SK-N-SH (cell line): Measurements from ENCODE around the gene GATB. TPM values are rescaled to one million over a fixed set of nuclear protein-coding genes. Genes with fewer than 3 reads are reported as not detected.

Experiments
- CTCF ChIA-PET: fragments of 300-600, 350-600 bp; formaldehyde crosslinking; extraction: SDS; loops from one replicate; lab custom pipeline; 2021; lab: Yijun Ruan, JAX
- POLR2A ChIA-PET: fragments of 350-600 bp; sonication (Branson Sonifier 250); formaldehyde crosslinking; extraction: SDS; loops from one replicate; lab custom pipeline; 2020; ENCODE audit warnings: antibody characterized with exemption, inconsistent platforms; lab: Yijun Ruan, JAX
- DNase-seq: peaks from one replicate; pipeline ENCODE4 v3.0.0; 2012
- H2AFZ ChIP-seq: fragments of 200-600 bp; sonication (generic); 2 replicates; pipeline ENCODE4 v1.8.1; 2016; ENCODE audit warnings: antibody characterized with exemption, mild to moderate bottlenecking, low read depth
- H3F3A ChIP-seq: fragments of 200-600 bp; sonication (generic); replicated peaks from 2 replicates; pipeline ENCODE3; 2016; ENCODE audit warnings: antibody characterized with exemption, mild to moderate bottlenecking; ENCODE audit not compliant: insufficient read depth
- H3K27ac ChIP-seq, 2 experiments: fragments of 200-500 bp in 1 of 2; fragments of 200-600 bp in 1 of 2; sonication (Bioruptor generic) in 1 of 2; sonication (generic), shearing (Covaris generic) in 1 of 2; 2 replicates each; pipeline versions ENCODE4 v1.5.1 to v1.6.1; 2014 to 2016; ENCODE audit warnings: low read depth in 2 of 2, inconsistent platforms in 1 of 2, low read length in 1 of 2, mild to moderate bottlenecking in 1 of 2, mixed read lengths in 1 of 2
- H3K27me3 ChIP-seq: fragments of 200-600 bp; sonication (generic), shearing (Covaris generic); 2 replicates; pipeline ENCODE4 v1.6.1; 2016; ENCODE audit warnings: mixed run types; ENCODE audit not compliant: insufficient read depth
- H3K36me3 ChIP-seq, 2 experiments: fragments of 200-500 bp in 1 of 2; fragments of 200-600 bp in 1 of 2; sonication (Bioruptor generic) in 1 of 2; sonication (generic) in 1 of 2; replicated peaks in 1 of 2; 2 replicates each; pipeline versions ENCODE3 to v1.5.1; 2014 to 2016; ENCODE audit warnings: low read length in 1 of 2, mild to moderate bottlenecking in 1 of 2; ENCODE audit not compliant: insufficient read depth in 2 of 2, control insufficient read depth in 1 of 2
- H3K4me1 ChIP-seq, 2 experiments: fragments of 200-500 bp in 1 of 2; fragments of 200-600 bp in 1 of 2; sonication (Bioruptor generic) in 1 of 2; sonication (generic), shearing (Covaris generic) in 1 of 2; 2 replicates each; pipeline versions ENCODE4 v1.5.1 to v1.6.1; 2014 to 2016; ENCODE audit warnings: low read depth in 1 of 2, low read length in 1 of 2, mixed run types in 1 of 2; ENCODE audit not compliant: insufficient read depth in 2 of 2, control insufficient read depth in 1 of 2
- H3K4me2 ChIP-seq: fragments of 200-600 bp; sonication (generic), shearing (Covaris generic); 2 replicates; pipeline ENCODE4 v1.6.1; 2017; ENCODE audit warnings: mixed run types
- H3K4me3 ChIP-seq, 2 experiments: fragments of 200-500 bp in 1 of 2; fragments of 200-600 bp in 1 of 2; sonication (Bioruptor generic) in 1 of 2; sonication (generic), shearing (Covaris generic) in 1 of 2; 2 replicates each; pipeline versions ENCODE4 v1.5.1 to v1.8.1; 2014 to 2016; ENCODE audit warnings: low read depth in 2 of 2, inconsistent platforms in 1 of 2, low read length in 1 of 2, mild to moderate bottlenecking in 1 of 2, mixed read lengths in 1 of 2, moderate library complexity in 1 of 2
- H3K79me2 ChIP-seq: fragments of 200-600 bp; sonication (generic); 2 replicates; pipeline ENCODE4 v1.8.1; 2017; ENCODE audit warnings: mild to moderate bottlenecking; ENCODE audit not compliant: insufficient read depth
- H3K9ac ChIP-seq: fragments of 200-600 bp; sonication (generic); 2 replicates; pipeline ENCODE4 v1.6.1; 2017; ENCODE audit warnings: mixed run types
- H3K9me2 ChIP-seq: fragments of 200-600 bp; sonication (generic); 2 replicates; pipeline ENCODE4 v1.6.1; 2017; ENCODE audit warnings: mixed run types
- H3K9me3 ChIP-seq: fragments of 200-600 bp; sonication (generic); 2 replicates; pipeline ENCODE4 v1.6.1; 2017; ENCODE audit warnings: mixed run types, mild to moderate bottlenecking, moderate library complexity
- H4K20me1 ChIP-seq: fragments of 200-600 bp; sonication (generic); 2 replicates; pipeline ENCODE4 v1.6.1; 2017; ENCODE audit warnings: mild to moderate bottlenecking, mixed run types; ENCODE audit not compliant: insufficient read depth
- CHD2 ChIP-seq: fragments of 150-350 bp; IDR thresholded peaks from 2 replicates; pipeline ENCODE4 v1.6.1; 2018; ENCODE audit warnings: low read length; ENCODE audit not compliant: partially characterized antibody
- ELF1 ChIP-seq: IDR thresholded peaks from 2 replicates; pipeline ENCODE4 v1.4.0; 2012
- EP300 ChIP-seq, 2 experiments: IDR thresholded peaks; 2 replicates each; pipeline versions ENCODE4 v1.4.0 to v1.6.1; 2012; ENCODE audit warnings: borderline replicate concordance in 1 of 2, low read depth in 1 of 2, low read length in 1 of 2
- EZH2phosphoT487 ChIP-seq: fragments of 200-600 bp; sonication (generic); IDR thresholded peaks from 2 replicates; pipeline ENCODE4 v1.6.1; 2017; ENCODE audit warnings: low read depth, mixed run types, mild to moderate bottlenecking, antibody characterized with exemption, moderate library complexity, borderline replicate concordance
- FOSL2 ChIP-seq: IDR thresholded peaks from 2 replicates; pipeline ENCODE4 v1.4.0; 2012; ENCODE audit warnings: low read depth, mild to moderate bottlenecking, moderate library complexity, borderline replicate concordance
- FOXJ3 ChIP-seq: sonication (generic); formaldehyde crosslinking; IDR thresholded peaks from 2 replicates; pipeline ENCODE4 v1.5.1; 2020; ENCODE audit warnings: mild to moderate bottlenecking, missing genetic modification reagents
- FOXM1 ChIP-seq: IDR thresholded peaks from 2 replicates; pipeline ENCODE4 v1.4.0; 2012; ENCODE audit warnings: low read depth, mild to moderate bottlenecking
- GABPA ChIP-seq: IDR thresholded peaks from 2 replicates; pipeline ENCODE4 v1.4.0; 2012; ENCODE audit warnings: low read depth, mild to moderate bottlenecking
- IRF3 ChIP-seq: fragments of 150-350 bp; IDR thresholded peaks from 2 replicates; pipeline ENCODE4 v1.6.1; 2016; ENCODE audit warnings: mild to moderate bottlenecking, low read depth, low read length
- MAX ChIP-seq: IDR thresholded peaks from 2 replicates; pipeline ENCODE4 v1.4.0; 2012; ENCODE audit warnings: low read depth
- MXI1 ChIP-seq: IDR thresholded peaks from 2 replicates; pipeline ENCODE4 v1.6.1; 2012; ENCODE audit warnings: mild to moderate bottlenecking, low read depth, low read length, improper control_type of control experiment
- NFIC ChIP-seq: IDR thresholded peaks from 2 replicates; pipeline ENCODE4 v1.4.0; 2012; ENCODE audit warnings: borderline replicate concordance
- NRF1 ChIP-seq: IDR thresholded peaks from 2 replicates; pipeline ENCODE4 v1.6.1; 2012; ENCODE audit warnings: low read depth, mild to moderate bottlenecking, low read length
- PBX3 ChIP-seq: IDR thresholded peaks from 2 replicates; pipeline ENCODE4; 2012
- RCOR1 ChIP-seq: fragments of 150-350 bp; IDR thresholded peaks from 2 replicates; pipeline ENCODE4 v1.6.1; 2017; ENCODE audit warnings: antibody characterized with exemption, low read length
- RXRA ChIP-seq: IDR thresholded peaks from 2 replicates; pipeline ENCODE4 v1.4.0; 2012; ENCODE audit warnings: low read depth, mild to moderate bottlenecking, borderline replicate concordance
- SIN3A ChIP-seq: IDR thresholded peaks from 2 replicates; pipeline ENCODE4 v1.6.1; 2012; ENCODE audit warnings: low read depth, mild to moderate bottlenecking, low read length, moderate library complexity, borderline replicate concordance
- SMC3 ChIP-seq: IDR thresholded peaks from 2 replicates; pipeline ENCODE4 v1.6.1; 2012; ENCODE audit warnings: low read depth, low read length, improper control_type of control experiment
- TAF1 ChIP-seq: IDR thresholded peaks from 2 replicates; pipeline ENCODE4 v1.6.1; 2012; ENCODE audit warnings: low read depth, mild to moderate bottlenecking, low read length, moderate library complexity, borderline replicate concordance
- TCF12 ChIP-seq: IDR thresholded peaks from 2 replicates; pipeline ENCODE4 v1.4.0; 2012
- TEAD4 ChIP-seq: IDR thresholded peaks from 2 replicates; pipeline ENCODE4 v1.4.0; 2012; ENCODE audit warnings: mild to moderate bottlenecking, borderline replicate concordance; ENCODE audit not compliant: insufficient read depth
- USF1 ChIP-seq: IDR thresholded peaks from 2 replicates; pipeline ENCODE4 v1.4.0; 2012; ENCODE audit warnings: low read depth, borderline replicate concordance
- USF2 ChIP-seq: fragments of 150-350 bp; IDR thresholded peaks from 2 replicates; pipeline ENCODE4 v1.6.1; 2017; ENCODE audit warnings: antibody characterized with exemption, low read length, low read depth, borderline replicate concordance
- WGBS: methylation state at CpG from one replicate; pipeline ENCODE4 v1.1.6; 2017; ENCODE audit warnings: low lambda C conversion rate; 5-methylcytosine and 5-hydroxymethylcytosine counted together
- polyA plus RNA-seq, 3 experiments: library from polyadenylated mRNA; depleted of rRNA; stranded (reverse); fragments of >200 nt; gene quantifications; 2 replicates each; pipeline ENCODE4 v1.2.3, GENCODE V29; 2012

Gene GATB
- polyA plus RNA-seq, 1 of the 3 experiments (the other 2 are of a cell fraction) = 28.1 TPM

DNA sequence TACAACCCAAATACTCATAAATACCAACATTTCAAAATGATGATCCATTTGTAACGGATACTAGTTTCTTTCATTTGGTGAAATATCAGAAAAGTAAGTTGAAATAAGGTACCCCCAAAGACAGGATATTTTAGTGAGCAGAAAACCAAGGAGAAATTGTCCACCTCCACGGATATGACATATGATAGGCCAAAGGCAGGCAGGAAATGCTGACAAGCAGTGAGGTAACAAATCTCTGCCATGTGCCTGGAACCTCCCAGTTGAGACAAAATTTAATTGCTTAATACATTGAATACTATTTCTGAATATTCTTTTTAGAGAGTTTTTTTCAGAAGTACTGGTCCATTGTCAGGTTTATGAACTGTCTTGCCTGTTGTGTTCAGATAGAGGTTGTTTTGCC is 118.8 kb downstream of the GATB start (continued):
- TF ChIP-seq MAX (no peak), GABPA (no peak), IRF3 (no peak), RCOR1 (no peak), NFIC (no peak), TEAD4 (no peak), USF2 (no peak), FOSL2 (no peak), USF1 (no peak), FOXJ3 (CRISPR knock-in tag) (no peak)

DNA sequence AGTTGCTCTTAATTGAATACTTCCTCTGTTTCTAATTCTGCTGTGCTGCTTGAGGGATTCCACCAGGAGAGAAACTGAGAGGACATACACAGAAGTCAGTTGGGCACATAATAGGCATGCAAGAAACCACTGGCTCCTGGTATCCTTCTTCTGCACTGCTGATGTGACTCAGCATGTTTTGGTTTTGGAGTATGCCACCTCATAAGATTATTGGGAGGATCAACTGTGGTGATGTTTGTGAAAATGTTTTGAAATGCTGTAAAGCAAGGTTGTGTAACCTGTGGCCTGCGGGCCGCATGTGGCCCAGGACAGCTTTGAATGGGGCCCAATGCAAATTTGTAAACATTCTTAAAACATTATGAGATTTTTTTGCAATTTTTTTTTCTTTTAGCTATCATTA is 119.6 kb downstream of the GATB start:
- no peak for TF ChIP-seq PBX3
- no peak for TF ChIP-seq ELF1
- TF ChIP-seq SIN3A = no peak
- TF ChIP-seq TEAD4 = no peak
- no peak for TF ChIP-seq MXI1
- TF ChIP-seq MAX = no peak
- TF ChIP-seq CHD2 = no peak
- no peak for TF ChIP-seq EZH2phosphoT487
- TF ChIP-seq TAF1 = no peak
- TF ChIP-seq SMC3 = no peak
- no peak for TF ChIP-seq FOXJ3 (CRISPR knock-in tag)
- no peak for TF ChIP-seq FOXM1
- TF ChIP-seq NFIC = no peak
- TF ChIP-seq FOSL2 = no peak
- no peak for TF ChIP-seq TCF12
- no peak for TF ChIP-seq EP300 (IDR thresholded peaks at IDR 0.05; ENCODE audit: borderline replicate concordance in 1 of 2, low read depth in 1 of 2, low read length in 1 of 2)
- TF ChIP-seq USF2 = no peak
- no peak for TF ChIP-seq RXRA
- no peak for TF ChIP-seq NRF1
- Histone ChIP-seq H3K79me2 (no peaks in the 10 kb centered on the region), H3F3A (no peaks in the 10 kb centered on the region), H3K9me2 (no peaks in the 10 kb centered on the region), H4K20me1 (no peaks in the 10 kb centered on the region), H3K4me3 (no peak overlapping the region), H3K4me2 (no peak overlapping the region), H3K27ac (no peak overlapping the region), H3K27me3 (no peaks in the 10 kb centered on the region), H3K9ac (no peak overlapping the region), H3K36me3 (no peaks in the 10 kb centered on the region), H2AFZ (no peak overlapping the region), H3K9me3 (no peaks in the 10 kb centered on the region), H3K4me1 (peaks cover 3 to 6% of the 10 kb centered on the region in 2 experiments; a peak in 3 of 4 replicates)
- DNase-seq = no peak
- 95% methylated on average over 2 of the region's 2 CpGs for WGBS
- ChIA-PET CTCF (no interaction called here), POLR2A (no interaction called here)
